HG03571 (cell line): ENCODE results near the gene HDAC9.
"Not testable (repeated sequence)": the region's sequence is repeated elsewhere in the genome, so short reads cannot be mapped to it uniquely, and the experiment has no call there.

ENCODE experiments used
- ATAC-seq: cut with Tn5 transposase; IDR thresholded peaks from one replicate; pipeline ENCODE4 v1.9.1; 2021; ENCODE audit not compliant: unreplicated experiment

HDAC9 gene

GRCh38 chr7:18996583-18996982 lies 501.0 kb downstream of the HDAC9 start:
- ATAC-seq, result no peak

- ATAC-seq, result no peak
Observed at GRCh38 chr7:18997477-18998150, 502.1 kb downstream of the HDAC9 start.

- ATAC-seq, result no peak
Observed at GRCh38 chr7:19000410-19000809, 504.9 kb downstream of the HDAC9 start.

- no peak for ATAC-seq
Observed at GRCh38 chr7:19001854-19002253, 506.3 kb downstream of the HDAC9 start.

GRCh38 chr7:19009241-19009935 lies 513.8 kb downstream of the HDAC9 start:
- no peak for ATAC-seq

- no peak for ATAC-seq
Observed at GRCh38 chr7:19009936-19010280, 514.4 kb downstream of the HDAC9 start.

GRCh38 chr7:19011212-19011611 lies 515.7 kb downstream of the HDAC9 start:
- no peak for ATAC-seq

- no peak for ATAC-seq
Observed at GRCh38 chr7:19015098-19015497, 519.5 kb downstream of the HDAC9 start.

- no peak for ATAC-seq
Observed at GRCh38 chr7:19016140-19016539, 520.6 kb downstream of the HDAC9 start.

GRCh38 chr7:19017374-19017773 lies 521.8 kb downstream of the HDAC9 start:
- no peak for ATAC-seq

- no peak for ATAC-seq
Observed at GRCh38 chr7:19020062-19020461, 524.5 kb downstream of the HDAC9 start.

- no peak for ATAC-seq
Observed at GRCh38 chr7:19020711-19021110, 525.2 kb downstream of the HDAC9 start.

- no peak for ATAC-seq
Observed at GRCh38 chr7:19023477-19023876, 527.9 kb downstream of the HDAC9 start.

- ATAC-seq, result no peak
Observed at GRCh38 chr7:19024261-19024660, 528.7 kb downstream of the HDAC9 start.

GRCh38 chr7:19026888-19027287 lies 531.3 kb downstream of the HDAC9 start:
- no peak for ATAC-seq

- ATAC-seq, result no peak
Observed at GRCh38 chr7:19030281-19030680, 534.7 kb downstream of the HDAC9 start.

GRCh38 chr7:19032942-19033341 lies 537.4 kb downstream of the HDAC9 start:
- ATAC-seq, result not testable (repeated sequence)

GRCh38 chr7:19051767-19052375 lies 556.3 kb downstream of the HDAC9 start:
- peak; percentile 83 for ATAC-seq
